ENCODE measurements around the gene NDUFS7. TPM values are rescaled to one million over a fixed set of nuclear protein-coding genes. Genes with fewer than 3 reads are reported as not detected.

The NDUFS7 gene
- total RNA-seq, 2 experiments from 2014 or later: 99.3 to 103 TPM

DNA sequence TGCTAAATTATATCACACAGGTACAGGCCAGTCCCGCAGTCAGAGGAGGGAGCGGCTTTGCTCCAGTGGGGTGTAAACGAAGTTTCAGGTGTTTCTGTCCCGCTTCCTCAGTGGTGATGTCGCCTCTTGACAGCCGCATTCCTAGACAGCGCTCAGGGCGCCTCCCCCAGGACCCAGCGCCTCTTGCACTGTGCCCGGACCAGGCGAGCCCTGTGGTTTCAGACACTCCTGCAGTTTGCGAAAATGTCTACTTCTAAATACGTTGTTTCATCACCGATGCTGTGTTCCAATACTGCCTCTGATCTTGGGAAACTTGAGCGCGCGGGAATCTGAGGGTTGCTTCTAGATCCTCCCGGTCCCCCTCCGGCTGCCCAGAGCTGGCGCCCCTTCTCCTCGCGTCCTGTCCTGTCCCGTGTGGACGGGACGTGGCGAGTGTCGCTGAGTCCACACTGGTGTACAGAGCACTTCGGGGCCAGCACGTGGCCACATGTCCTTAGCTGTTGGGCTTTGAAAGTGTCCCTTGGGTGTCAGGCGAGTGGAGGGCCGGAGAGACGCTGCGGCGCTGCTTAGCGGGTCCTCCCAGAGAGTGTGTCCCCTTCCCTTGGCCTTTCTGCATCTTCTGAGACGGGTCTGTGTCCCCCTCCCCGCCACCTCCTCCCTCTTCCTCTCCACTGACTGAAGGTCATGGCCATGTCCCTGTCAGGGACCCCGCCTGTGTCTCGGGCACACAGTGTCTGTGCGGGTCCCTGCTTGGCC lies 39.9 kb downstream of the NDUFS7 start:
- H3K4me3 Mint-ChIP-seq: no peak overlapping the region
- no peaks in the 10 kb centered on the region for H3K27me3 Mint-ChIP-seq
- H3K27ac Mint-ChIP-seq: no peak overlapping the region
- H3K9me3 Mint-ChIP-seq: no peaks in the 10 kb centered on the region
- H3K4me1 Mint-ChIP-seq: no peaks in the 10 kb centered on the region
- H3K36me3 Mint-ChIP-seq (ENCODE audit: low read depth): peaks cover 44% of the 10 kb centered on the region
- POLR2A ChIA-PET: no interaction called here
- CTCF ChIA-PET: no interaction called here
- no peak for DNase-seq

DNA sequence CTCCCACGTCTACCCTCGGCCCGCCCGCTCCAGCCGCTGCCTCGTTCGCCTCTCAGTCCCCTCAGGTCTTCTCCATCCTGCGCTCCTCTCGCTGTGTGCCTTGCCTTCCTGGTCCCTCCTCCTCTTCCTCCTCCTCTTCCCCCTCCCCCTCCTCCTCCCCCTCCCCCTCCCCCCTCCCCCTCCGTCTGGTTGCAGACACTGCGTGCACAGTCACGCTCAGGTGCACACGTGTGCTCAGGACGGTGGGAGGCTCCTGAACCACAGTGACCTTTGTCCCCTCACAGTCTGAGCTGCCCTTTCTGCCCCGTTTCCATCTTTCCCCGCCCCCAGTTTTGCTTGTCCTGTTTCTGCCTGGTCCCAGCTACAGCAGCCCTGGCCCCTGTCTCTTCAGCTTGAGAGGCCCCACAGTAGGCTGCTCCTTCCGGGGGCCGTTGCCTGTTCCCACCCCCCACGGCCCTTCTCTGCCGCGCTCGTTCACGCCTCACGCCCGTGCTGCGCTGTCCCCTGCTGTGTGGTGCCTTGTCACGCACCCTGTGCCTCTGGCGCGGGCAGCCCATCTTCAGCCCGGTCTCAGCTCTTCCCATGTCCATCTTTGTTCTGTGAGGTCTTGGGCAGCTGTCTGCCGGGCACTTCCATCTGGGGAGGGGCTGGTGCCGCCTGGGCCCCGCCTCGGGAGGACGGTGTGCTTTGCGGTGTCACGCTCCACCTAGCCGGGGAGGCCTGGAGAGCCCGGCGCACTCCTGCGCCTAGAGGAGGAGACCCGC lies 40.7 kb downstream of the NDUFS7 start:
- Mint-ChIP-seq H3K4me3 (no peak overlapping the region), H3K27ac (no peak overlapping the region), H3K36me3 (ENCODE audit: low read depth) (peaks cover 40% of the 10 kb centered on the region), H3K27me3 (no peaks in the 10 kb centered on the region), H3K4me1 (no peaks in the 10 kb centered on the region), H3K9me3 (no peaks in the 10 kb centered on the region)
- DNase-seq: no peak
- POLR2A ChIA-PET: no interaction called here
- CTCF ChIA-PET: no interaction called here

DNA sequence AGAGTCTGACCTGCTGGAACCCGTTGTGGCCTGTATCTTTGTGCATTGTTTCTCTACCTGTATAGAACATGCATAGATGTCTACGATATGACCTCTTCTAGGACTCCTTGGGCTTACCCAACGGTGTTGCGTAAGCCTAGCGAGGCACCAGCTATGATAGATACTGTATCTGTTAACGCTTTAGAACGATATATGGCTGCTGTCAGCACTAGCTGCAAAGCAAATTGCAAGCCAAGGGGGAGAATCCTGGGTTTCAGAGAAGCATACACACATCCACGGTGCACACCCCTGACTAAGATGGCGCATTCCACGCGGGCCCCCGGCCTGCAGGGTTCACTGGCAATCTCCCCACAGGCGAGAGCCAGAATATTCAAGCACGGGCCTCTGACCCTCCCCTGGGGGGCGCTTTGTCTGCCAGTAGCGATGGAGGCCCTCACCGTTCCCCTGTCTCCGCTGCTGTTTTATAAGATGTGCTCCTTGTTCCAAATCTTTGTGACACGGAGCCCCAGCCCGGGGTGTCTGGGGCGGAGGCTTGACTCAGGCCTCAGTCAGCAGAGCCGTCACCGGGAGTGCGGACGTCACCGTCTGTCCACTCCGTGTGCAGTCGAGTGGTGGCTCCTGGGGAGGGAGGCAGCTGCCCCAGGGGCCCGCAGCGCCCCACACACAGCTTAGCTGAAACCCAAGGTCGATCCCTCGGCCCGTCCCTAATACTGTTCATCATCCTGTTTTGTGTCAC lies 41.6 kb downstream of the NDUFS7 start:
- Mint-ChIP-seq H3K4me3 (no peak overlapping the region), H3K4me1 (no peaks in the 10 kb centered on the region), H3K9me3 (no peaks in the 10 kb centered on the region), H3K36me3 (ENCODE audit: low read depth) (peaks cover 37% of the 10 kb centered on the region), H3K27ac (no peak overlapping the region), H3K27me3 (no peaks in the 10 kb centered on the region)
- ChIA-PET CTCF (no interaction called here), POLR2A (no interaction called here)
- DNase-seq: no peak

GRCh38 chr19:1425902-1426301 lies 42.2 kb downstream of the NDUFS7 start:
- ChIA-PET POLR2A (no interaction called here), CTCF (interaction anchor here (1.6 kb wide), 1 partner anchor 19 kb away, joined by 6 read pairs; no protein-coding TSS in a partner anchor)
- Mint-ChIP-seq H3K9me3 (no peaks in the 10 kb centered on the region), H3K27me3 (no peaks in the 10 kb centered on the region), H3K36me3 (ENCODE audit: low read depth) (peaks cover 34% of the 10 kb centered on the region), H3K4me3 (no peak overlapping the region), H3K27ac (no peak overlapping the region), H3K4me1 (no peaks in the 10 kb centered on the region)
- no peak for DNase-seq

DNA sequence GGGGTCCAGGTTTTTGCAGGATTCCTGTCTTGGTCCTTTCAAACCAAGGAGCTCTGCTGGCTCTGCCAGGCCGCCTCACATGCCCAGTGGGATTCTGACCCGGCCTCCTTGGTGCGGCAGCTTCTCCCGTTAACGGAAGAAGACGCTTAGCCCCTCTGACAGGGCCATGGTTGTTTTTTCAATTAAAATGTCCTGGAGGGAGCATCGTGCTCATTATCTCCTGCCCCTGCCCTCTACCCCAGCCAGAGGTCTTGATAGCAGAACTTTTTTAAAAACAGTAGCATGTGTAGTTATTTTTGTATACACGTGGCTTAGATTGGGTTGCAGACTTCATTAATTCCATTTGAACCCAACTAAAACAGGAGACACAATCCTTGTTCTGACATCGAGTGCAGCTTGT lies 43.0 kb downstream of the NDUFS7 start:
- Mint-ChIP-seq H3K36me3 (ENCODE audit: low read depth) (peaks cover 33% of the 10 kb centered on the region), H3K4me1 (no peaks in the 10 kb centered on the region), H3K4me3 (no peak overlapping the region), H3K9me3 (no peaks in the 10 kb centered on the region), H3K27me3 (no peaks in the 10 kb centered on the region), H3K27ac (no peak overlapping the region)
- DNase-seq: no peak
- CTCF ChIA-PET: interaction anchor here (0.9 to 1.6 kb wide), 2 partner anchors 11 to 18 kb away, joined by 3 to 6 read pairs; no protein-coding TSS in a partner anchor
- POLR2A ChIA-PET: no interaction called here

- Mint-ChIP-seq H3K4me3 (no peak overlapping the region), H3K27me3 (no peaks in the 10 kb centered on the region), H3K27ac (no peak overlapping the region), H3K36me3 (ENCODE audit: low read depth) (peaks cover 35% of the 10 kb centered on the region), H3K9me3 (no peaks in the 10 kb centered on the region), H3K4me1 (no peaks in the 10 kb centered on the region)
- DNase-seq: no peak
- ChIA-PET CTCF (interaction anchor here (0.9 to 1.6 kb wide), 2 partner anchors 10 to 18 kb away, joined by 3 to 6 read pairs; no protein-coding TSS in a partner anchor), POLR2A (no interaction called here)
Measured at GRCh38 chr19:1427221-1427920, 43.7 kb downstream of the NDUFS7 start.

- no peaks in the 10 kb centered on the region for H3K4me1 Mint-ChIP-seq
- H3K27ac Mint-ChIP-seq: no peak overlapping the region
- no peak overlapping the region for H3K4me3 Mint-ChIP-seq
- ChIA-PET POLR2A (no interaction called here), CTCF (no interaction called here)
- H3K9me3 Mint-ChIP-seq: no peaks in the 10 kb centered on the region
- H3K27me3 Mint-ChIP-seq: no peaks in the 10 kb centered on the region
- peaks cover 27% of the 10 kb centered on the region for H3K36me3 Mint-ChIP-seq (ENCODE audit: low read depth)
- no peak for DNase-seq
Measured at GRCh38 chr19:1428738-1429391, 45.2 kb downstream of the NDUFS7 start.

- CTCF ChIA-PET: no interaction called here
- POLR2A ChIA-PET: no interaction called here
- no peaks in the 10 kb centered on the region for H3K4me1 Mint-ChIP-seq
- H3K36me3 Mint-ChIP-seq (ENCODE audit: low read depth): peaks cover 25% of the 10 kb centered on the region
- H3K27ac Mint-ChIP-seq: peak overlapping the region; percentile 57
- DNase-seq: no peak
- no peaks in the 10 kb centered on the region for H3K9me3 Mint-ChIP-seq
- H3K27me3 Mint-ChIP-seq: no peaks in the 10 kb centered on the region
- H3K4me3 Mint-ChIP-seq: no peak overlapping the region
Measured at GRCh38 chr19:1429750-1430149, 46.0 kb downstream of the NDUFS7 start.

GRCh38 chr19:1430246-1430645 lies 46.5 kb downstream of the NDUFS7 start:
- Mint-ChIP-seq H3K4me1 (no peaks in the 10 kb centered on the region), H3K27ac (no peak overlapping the region), H3K27me3 (no peaks in the 10 kb centered on the region), H3K4me3 (no peak overlapping the region), H3K36me3 (ENCODE audit: low read depth) (peaks cover 22% of the 10 kb centered on the region), H3K9me3 (no peaks in the 10 kb centered on the region)
- ChIA-PET CTCF (no interaction called here), POLR2A (no interaction called here)
- DNase-seq: no peak

DNA sequence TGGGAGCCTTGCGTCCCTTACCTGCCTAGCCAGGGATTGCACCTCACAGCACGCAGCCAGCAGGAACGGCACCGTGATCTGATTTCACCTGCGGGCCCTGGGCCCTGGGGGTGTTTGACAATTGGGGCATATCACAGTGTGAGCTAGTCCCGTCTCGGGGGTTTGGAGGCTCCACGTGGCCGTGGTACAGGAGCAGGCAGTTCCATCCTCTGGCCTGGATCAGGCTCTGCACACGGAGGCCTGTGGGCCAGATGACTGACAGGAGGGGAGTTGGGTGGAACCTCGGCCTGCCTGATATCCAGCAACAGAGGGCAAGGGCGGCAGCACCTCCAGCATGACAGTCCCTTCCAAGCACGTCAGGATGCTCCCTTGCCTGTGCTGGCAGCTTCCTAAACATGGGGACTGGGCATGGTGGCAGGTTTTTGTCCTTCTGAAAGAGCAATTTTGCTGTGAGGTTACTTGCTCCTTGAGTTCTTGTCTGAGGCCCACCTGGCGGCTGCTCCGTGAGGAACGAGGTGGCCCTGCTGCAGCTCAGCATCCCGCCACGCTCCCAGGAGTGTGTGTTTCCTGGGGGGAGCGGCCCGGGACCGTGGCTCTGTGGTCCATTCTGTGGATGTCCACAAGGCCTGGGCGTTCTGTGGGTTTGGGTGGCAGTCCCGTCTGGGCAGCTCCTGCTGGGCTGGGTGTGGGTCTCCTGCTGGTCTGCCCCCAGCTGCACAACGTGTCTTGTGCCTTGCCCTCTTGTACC lies 48.2 kb downstream of the NDUFS7 start:
- DNase-seq: no peak
- Mint-ChIP-seq H3K27me3 (no peaks in the 10 kb centered on the region), H3K9me3 (no peaks in the 10 kb centered on the region), H3K27ac (no peak overlapping the region), H3K4me3 (no peak overlapping the region), H3K4me1 (no peaks in the 10 kb centered on the region), H3K36me3 (ENCODE audit: low read depth) (peaks cover 14% of the 10 kb centered on the region)
- ChIA-PET POLR2A (interaction anchor here (0.7 kb wide), 1 partner anchor 22 kb away, joined by 3 read pairs; no protein-coding TSS in a partner anchor), CTCF (no interaction called here)

GRCh38 chr19:1432507-1432887 lies 48.8 kb downstream of the NDUFS7 start:
- POLR2A ChIA-PET: interaction anchor here (0.7 kb wide), 1 partner anchor 23 kb away, joined by 3 read pairs; no protein-coding TSS in a partner anchor
- H3K27me3 Mint-ChIP-seq: no peaks in the 10 kb centered on the region
- no peak overlapping the region for H3K4me3 Mint-ChIP-seq
- CTCF ChIA-PET: interaction anchor here (1.3 kb wide), 1 partner anchor 11 kb away, joined by 4 read pairs; no protein-coding TSS in a partner anchor
- H3K4me1 Mint-ChIP-seq: no peaks in the 10 kb centered on the region
- H3K9me3 Mint-ChIP-seq: no peaks in the 10 kb centered on the region
- H3K36me3 Mint-ChIP-seq (ENCODE audit: low read depth): peaks cover 14% of the 10 kb centered on the region
- DNase-seq: no peak
- H3K27ac Mint-ChIP-seq: no peak overlapping the region
